ENCODE results near the gene UBTF. TPM values are rescaled to one million over a fixed set of nuclear protein-coding genes. Genes with fewer than 3 reads are reported as not detected.

Gene UBTF
- total RNA-seq, 1 donor from 2014 or later = 146 TPM

DNA sequence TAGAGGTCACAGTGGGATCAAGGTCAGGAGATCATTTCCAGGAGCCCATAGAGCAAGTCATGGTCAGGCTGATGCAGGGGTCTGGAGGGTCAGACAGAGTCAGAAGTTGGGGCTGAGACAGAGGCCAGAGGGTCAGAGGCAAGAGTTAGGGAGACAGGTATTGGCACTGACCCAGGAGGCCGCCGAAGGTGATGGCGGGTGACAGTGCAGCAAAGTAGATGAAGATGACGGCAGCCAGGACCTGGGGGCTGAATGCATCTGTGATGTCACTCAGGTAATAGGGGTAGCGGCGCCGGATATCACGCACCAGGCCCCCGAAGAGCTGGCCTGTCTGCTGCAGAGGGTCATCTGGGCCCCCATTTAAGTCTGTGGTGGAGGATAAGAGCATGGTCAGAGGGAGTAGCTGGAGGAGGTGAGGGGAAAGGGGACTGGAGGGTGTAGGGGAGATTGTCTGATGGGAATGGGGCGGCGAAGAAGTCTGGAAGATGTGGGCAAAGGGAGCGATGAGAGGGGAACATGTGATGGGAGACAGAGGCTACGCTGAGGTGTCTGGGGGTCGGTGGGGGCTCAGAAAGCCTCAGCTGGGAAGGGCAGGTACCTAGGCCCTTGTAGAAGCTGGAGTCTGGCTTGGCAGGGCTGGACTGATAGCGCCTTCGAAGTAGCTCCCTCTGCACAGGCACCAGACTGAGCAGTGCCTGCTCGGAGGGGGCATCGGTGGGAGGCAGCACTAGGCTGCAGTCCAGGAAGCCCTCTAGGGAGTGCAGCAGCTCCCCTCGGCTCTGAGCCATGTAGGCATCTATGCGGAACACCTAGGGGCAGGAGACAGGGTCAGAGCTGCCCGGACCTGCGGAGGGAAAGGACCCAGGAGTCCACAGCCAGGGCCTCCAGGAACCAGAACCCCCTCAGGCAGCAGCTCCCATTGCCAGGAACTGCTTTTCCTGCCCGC is 38.6 kb upstream of the UBTF start:
- Mint-ChIP-seq H3K36me3 (ENCODE audit: low read depth) (no peaks in the 10 kb centered on the region), H3K9me3 (no peaks in the 10 kb centered on the region), H3K4me1 (no peaks in the 10 kb centered on the region), H3K27me3 (peaks cover 9% of the 10 kb centered on the region), H3K4me3 (no peak overlapping the region), H3K27ac (no peak overlapping the region)
- ChIA-PET CTCF (no interaction called here), POLR2A (no interaction called here)
- ATAC-seq (ENCODE audit: low read depth) (no peak), DNase-seq (no peak)
- TF ChIP-seq CTCF (IDR thresholded peaks at IDR 0.05) = no peak
- intact Hi-C loops (cut with micrococcal nuclease) = no loop called here

DNA sequence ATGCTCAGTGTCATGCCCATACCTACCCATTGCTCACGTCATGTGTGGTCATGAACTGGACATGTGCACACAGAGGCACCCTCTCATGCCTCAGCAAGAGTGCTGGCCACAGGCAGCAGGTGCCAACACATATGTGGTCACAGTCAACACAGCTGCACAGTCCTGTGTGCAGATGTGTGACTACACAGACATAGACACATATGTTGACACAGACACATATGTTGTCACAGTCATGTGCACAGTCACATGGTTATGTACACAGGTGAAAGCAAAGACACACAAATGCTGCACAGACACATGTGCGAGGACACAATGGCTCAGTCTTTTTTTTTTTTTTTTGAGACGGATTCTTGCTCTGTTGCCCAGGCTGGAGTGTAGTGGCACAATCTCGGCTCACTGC is 37.2 kb upstream of the UBTF start:
- ChIA-PET CTCF (no interaction called here), POLR2A (no interaction called here)
- intact Hi-C loops (cut with micrococcal nuclease) = no loop called here
- peaks cover 9% of the 10 kb centered on the region for H3K27me3 Mint-ChIP-seq
- H3K36me3 Mint-ChIP-seq (ENCODE audit: low read depth) = no peaks in the 10 kb centered on the region
- DNase-seq (no peak), ATAC-seq (ENCODE audit: low read depth) (no peak)
- H3K27ac Mint-ChIP-seq = no peak overlapping the region
- H3K4me3 Mint-ChIP-seq = no peak overlapping the region
- no peaks in the 10 kb centered on the region for H3K4me1 Mint-ChIP-seq
- no peaks in the 10 kb centered on the region for H3K9me3 Mint-ChIP-seq
- TF ChIP-seq CTCF (IDR thresholded peaks at IDR 0.05) = no peak

DNA sequence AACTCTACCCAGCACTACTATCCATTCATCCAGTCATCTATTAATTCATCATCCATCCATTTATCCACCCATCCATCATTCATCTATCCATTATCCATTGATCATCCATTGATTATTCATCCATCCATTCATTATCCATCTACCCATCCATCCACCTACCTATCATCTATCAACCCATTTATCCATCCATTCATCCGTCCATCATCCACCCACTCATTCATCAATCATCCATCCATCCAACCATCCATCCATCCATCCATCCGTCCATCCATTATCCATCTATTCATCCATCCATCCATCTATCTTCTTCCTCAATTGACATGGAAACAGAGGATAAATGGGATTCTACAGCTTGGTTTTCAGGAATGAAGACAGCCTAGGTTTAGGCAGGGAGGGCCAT is 36.4 kb upstream of the UBTF start:
- POLR2A ChIA-PET = no interaction called here
- peaks cover 9% of the 10 kb centered on the region for H3K27me3 Mint-ChIP-seq
- ATAC-seq (ENCODE audit: low read depth) = no peak
- no peak for DNase-seq
- no peak for TF ChIP-seq CTCF (IDR thresholded peaks at IDR 0.05)
- no peaks in the 10 kb centered on the region for H3K4me1 Mint-ChIP-seq
- H3K27ac Mint-ChIP-seq = no peak overlapping the region
- intact Hi-C loops (cut with micrococcal nuclease) = no loop called here
- no peaks in the 10 kb centered on the region for H3K9me3 Mint-ChIP-seq
- H3K4me3 Mint-ChIP-seq = no peak overlapping the region
- CTCF ChIA-PET = no interaction called here
- no peaks in the 10 kb centered on the region for H3K36me3 Mint-ChIP-seq (ENCODE audit: low read depth)

GRCh38 chr17:44254361-44255095 is 35.1 kb upstream of the UBTF start:
- intact Hi-C loops (cut with micrococcal nuclease) = no loop called here
- TF ChIP-seq CTCF (IDR thresholded peaks at IDR 0.05) = no peak
- ChIA-PET POLR2A (interaction anchor here (1.3 kb wide), 1 partner anchor 72 kb away, joined by 3 read pairs; no protein-coding TSS in a partner anchor), CTCF (no interaction called here)
- Mint-ChIP-seq H3K4me1 (no peaks in the 10 kb centered on the region), H3K27ac (no peak overlapping the region), H3K9me3 (no peaks in the 10 kb centered on the region), H3K36me3 (ENCODE audit: low read depth) (no peaks in the 10 kb centered on the region), H3K4me3 (no peak overlapping the region), H3K27me3 (peaks cover 9% of the 10 kb centered on the region)
- DNase-seq (no peak), ATAC-seq (ENCODE audit: low read depth) (no peak)

DNA sequence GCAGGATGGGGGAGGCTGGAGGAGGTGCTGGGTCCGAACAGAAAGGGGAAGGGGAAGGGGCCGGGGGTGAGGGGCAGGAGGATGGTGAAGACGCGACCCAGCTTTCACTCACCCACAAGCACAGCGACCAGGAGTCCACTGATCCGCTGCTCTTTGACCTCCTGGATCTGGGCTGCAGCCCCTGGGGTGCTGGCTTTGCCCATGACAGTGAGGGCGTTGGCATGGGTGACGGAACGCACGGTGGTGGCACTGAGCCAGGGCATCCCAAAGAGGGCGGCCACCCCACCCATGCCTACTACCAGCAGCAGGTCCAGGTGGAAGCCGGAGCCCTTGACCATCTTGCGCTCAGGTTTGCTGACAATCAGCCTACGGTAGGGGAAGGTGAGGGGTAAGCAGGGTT is 33.5 kb upstream of the UBTF start:
- H3K27me3 Mint-ChIP-seq = peaks cover 9% of the 10 kb centered on the region
- H3K36me3 Mint-ChIP-seq (ENCODE audit: low read depth) = no peaks in the 10 kb centered on the region
- DNase-seq (no peak), ATAC-seq (ENCODE audit: low read depth) (no peak)
- intact Hi-C loops (cut with micrococcal nuclease) = no loop called here
- TF ChIP-seq CTCF (IDR thresholded peaks at IDR 0.05) = no peak
- CTCF ChIA-PET = no interaction called here
- peaks cover 10% of the 10 kb centered on the region for H3K4me1 Mint-ChIP-seq
- H3K9me3 Mint-ChIP-seq = no peaks in the 10 kb centered on the region
- POLR2A ChIA-PET = no interaction called here
- H3K27ac Mint-ChIP-seq = no peak overlapping the region
- H3K4me3 Mint-ChIP-seq = no peak overlapping the region
